Sigmoid colon (tissue), 7 donors: ENCODE measurements around the gene SERPINB6. TPM values are rescaled to one million over a fixed set of nuclear protein-coding genes. Genes with fewer than 3 reads are reported as not detected.

Experiments used
- DNase-seq: peaks from one replicate; pipeline ENCODE4 v3.0.0-alpha.2; 2019
- H3K27ac ChIP-seq, 4 donors: fragments of 200-600 bp; sonication (generic); one replicate each; pipeline ENCODE4 v1.5.1; 2016 to 2019; ENCODE audit warnings: mild to moderate bottlenecking in 1 of 4
- H3K27me3 ChIP-seq, 3 donors: fragments of 200-600 bp; sonication (generic); one replicate each; pipeline ENCODE4 v1.5.1; 2019; ENCODE audit warnings: mild to moderate bottlenecking in 1 of 3
- H3K36me3 ChIP-seq, 4 donors: fragments of 200-600 bp; sonication (generic); one replicate each; pipeline ENCODE4 v1.5.1; 2016 to 2019
- H3K4me1 ChIP-seq, 4 donors: fragments of 200-600 bp; sonication (generic); one replicate each; pipeline ENCODE4 v1.5.1; 2017 to 2019
- H3K4me3 ChIP-seq, 4 donors: fragments of 200-600 bp; sonication (generic); one replicate each; pipeline ENCODE4 v1.5.1; 2017 to 2019; ENCODE audit warnings: mild to moderate bottlenecking in 2 of 4, moderate library complexity in 1 of 4
- H3K9me3 ChIP-seq, 4 donors: fragments of 200-600 bp in 3 of 4; sonication (generic) in 3 of 4; one replicate each; pipeline versions ENCODE4 v1.5.1 to v1.6.1; 2013 to 2019
- CTCF ChIP-seq, 4 experiments: fragments of 450-650 bp in 3 of 4; fragments of 200-600 bp in 1 of 4; IDR thresholded peaks; one replicate each; pipeline ENCODE4 v1.5.1; 2016 to 2019; ENCODE audit warnings: antibody characterized with exemption in 4 of 4, mild to moderate bottlenecking in 3 of 4, moderate library complexity in 2 of 4
- EP300 ChIP-seq, 4 donors: sonication (generic); formaldehyde crosslinking; IDR thresholded peaks; one replicate each; pipeline ENCODE4 v1.6.1; 2017; ENCODE audit warnings: antibody characterized with exemption in 4 of 4
- POLR2A ChIP-seq, 2 donors: fragments of 450-650 bp; IDR thresholded peaks; one replicate each; pipeline ENCODE4 v1.6.1; 2016; ENCODE audit warnings: antibody characterized with exemption in 2 of 2, mild to moderate bottlenecking in 2 of 2, moderate library complexity in 2 of 2
- POLR2AphosphoS5 ChIP-seq, 4 donors: sonication (generic); formaldehyde crosslinking; IDR thresholded peaks; one replicate each; pipeline ENCODE4 v1.6.1; 2017; ENCODE audit warnings: antibody characterized with exemption in 4 of 4
- WGBS, 2 donors: extraction: QIAGEN DNeasy Blood & Tissue Kit; methylation state at CpG; one replicate each; pipeline ENCODE4 v1.1.7; 2013; 5-methylcytosine and 5-hydroxymethylcytosine counted together
- intact Hi-C: fragments of 100-400 bp; cut with DNase I; formaldehyde crosslinking; loops from one replicate; pipeline ENCODE4 v1.15.1; 2023
- polyA plus RNA-seq, 3 donors: library from polyadenylated mRNA; stranded (reverse); fragments of 200-250 nt; gene quantifications; one replicate each; pipeline ENCODE4 v1.2.3, GENCODE V29; 2013
- total RNA-seq, 4 donors: library from RNA; depleted of rRNA; stranded (reverse); fragments of >200 nt; gene quantifications; one replicate each; pipeline ENCODE4 v1.1.0, GENCODE V29; 2016
- donor health status: healthy with polysubstance abuse.
- donor health status: Bipolar disorder and iron deficiency.
- donor health status: healthy.

SERPINB6 gene
- total and polyA plus RNA-seq, 7 donors = 150 to 207 (median 178) TPM

- H3K27ac ChIP-seq = no peak overlapping the region
- no peaks in the 10 kb centered on the region for H3K36me3 ChIP-seq
- no peak overlapping the region for H3K4me3 ChIP-seq
- no peaks in the 10 kb centered on the region for H3K27me3 ChIP-seq
- WGBS, 2 donors = 82 to 88% methylated on average over 4 of the region's 4 CpGs
- intact Hi-C loops = no loop called here
- TF ChIP-seq POLR2A (IDR thresholded peaks at IDR 0.05) (no peak), EP300 (IDR thresholded peaks at IDR 0.05) (no peak), CTCF (IDR thresholded peaks at IDR 0.05) (no peak), POLR2AphosphoS5 (IDR thresholded peaks at IDR 0.05) (no peak)
- no peaks in the 10 kb centered on the region for H3K9me3 ChIP-seq
- no peaks in the 10 kb centered on the region for H3K4me1 ChIP-seq
- no peak for DNase-seq
Observed at GRCh38 chr6:2921520-2922115, 49.7 kb downstream of the SERPINB6 start.

- DNase-seq = no peak
- Histone ChIP-seq H3K9me3 (no peaks in the 10 kb centered on the region), H3K27ac (no peak overlapping the region), H3K4me1 (no peaks in the 10 kb centered on the region), H3K36me3 (no peaks in the 10 kb centered on the region), H3K4me3 (no peak overlapping the region), H3K27me3 (no peaks in the 10 kb centered on the region)
- TF ChIP-seq EP300 (IDR thresholded peaks at IDR 0.05) (no peak), POLR2A (IDR thresholded peaks at IDR 0.05) (no peak), POLR2AphosphoS5 (IDR thresholded peaks at IDR 0.05) (no peak), CTCF (IDR thresholded peaks at IDR 0.05) (no peak)
- WGBS, 2 donors = 93 to 95% methylated on average over 14 of the region's 14 CpGs
- intact Hi-C loops = no loop called here
Observed at GRCh38 chr6:2920671-2921112, 50.7 kb downstream of the SERPINB6 start.

- Histone ChIP-seq H3K4me1 (no peaks in the 10 kb centered on the region), H3K9me3 (no peaks in the 10 kb centered on the region), H3K27ac (no peak overlapping the region), H3K27me3 (no peaks in the 10 kb centered on the region), H3K4me3 (no peak overlapping the region), H3K36me3 (no peaks in the 10 kb centered on the region)
- TF ChIP-seq POLR2A (IDR thresholded peaks at IDR 0.05) (no peak), POLR2AphosphoS5 (IDR thresholded peaks at IDR 0.05) (no peak), EP300 (IDR thresholded peaks at IDR 0.05) (no peak), CTCF (IDR thresholded peaks at IDR 0.05) (no peak)
- intact Hi-C loops = no loop called here
- DNase-seq = no peak
- WGBS, 2 donors = 95% methylated on average over 6 of the region's 6 CpGs
Observed at GRCh38 chr6:2919886-2920285, 51.5 kb downstream of the SERPINB6 start.

GRCh38 chr6:2919401-2919800 is 52.0 kb downstream of the SERPINB6 start:
- no peaks in the 10 kb centered on the region for H3K36me3 ChIP-seq
- no peak overlapping the region for H3K4me3 ChIP-seq
- TF ChIP-seq POLR2A (IDR thresholded peaks at IDR 0.05) = no peak
- TF ChIP-seq EP300 (IDR thresholded peaks at IDR 0.05) = no peak
- no peak for TF ChIP-seq CTCF (IDR thresholded peaks at IDR 0.05)
- no peak for TF ChIP-seq POLR2AphosphoS5 (IDR thresholded peaks at IDR 0.05)
- WGBS, 2 donors = 73 to 88% methylated on average over 4 of the region's 4 CpGs
- no peak for DNase-seq
- intact Hi-C loops = no loop called here
- H3K9me3 ChIP-seq = no peaks in the 10 kb centered on the region
- no peak overlapping the region for H3K27ac ChIP-seq
- no peaks in the 10 kb centered on the region for H3K4me1 ChIP-seq
- no peaks in the 10 kb centered on the region for H3K27me3 ChIP-seq

GRCh38 chr6:2918936-2919335 is 52.4 kb downstream of the SERPINB6 start:
- no peak for DNase-seq
- no peaks in the 10 kb centered on the region for H3K9me3 ChIP-seq
- WGBS, 2 donors = 88 to 89% methylated on average over 4 of the region's 4 CpGs
- no peak overlapping the region for H3K27ac ChIP-seq
- no peaks in the 10 kb centered on the region for H3K27me3 ChIP-seq
- TF ChIP-seq POLR2A (IDR thresholded peaks at IDR 0.05) = no peak
- no peak for TF ChIP-seq EP300 (IDR thresholded peaks at IDR 0.05)
- intact Hi-C loops = no loop called here
- no peak overlapping the region for H3K4me3 ChIP-seq
- no peaks in the 10 kb centered on the region for H3K36me3 ChIP-seq
- no peaks in the 10 kb centered on the region for H3K4me1 ChIP-seq
